Neutrophil (primary cell): ENCODE data around the gene LINGO3.

Experiments used
- H3K27ac ChIP-seq: fragments of 200-600 bp; sonication (generic); 2 replicates; pipeline ENCODE4 v1.5.1; 2016; ENCODE audit warnings: mild to moderate bottlenecking, moderate library complexity
- H3K27me3 ChIP-seq: fragments of 200-600 bp; sonication (generic); 2 replicates; pipeline ENCODE4 v1.6.0; 2016; ENCODE audit warnings: mild to moderate bottlenecking
- H3K36me3 ChIP-seq: fragments of 200-600 bp; sonication (generic); 2 replicates; pipeline ENCODE4 v1.5.1; 2017
- H3K4me1 ChIP-seq, 2 experiments: fragments of 200-600 bp in 1 of 2; sonication (generic) in 1 of 2; 1 replicate in 1 of 2; 2 replicates in 1 of 2; pipeline versions ENCODE4 v1.5.1 to v1.6.1; 2013 to 2016; ENCODE audit warnings: low read depth in 1 of 2, low read length in 1 of 2, mild to moderate bottlenecking in 1 of 2, moderate library complexity in 1 of 2; ENCODE audit not compliant: control insufficient read depth in 1 of 2, insufficient read depth in 1 of 2
- H3K4me3 ChIP-seq, 2 experiments: fragments of 200-600 bp in 1 of 2; sonication (generic) in 1 of 2; 1 replicate in 1 of 2; 2 replicates in 1 of 2; pipeline ENCODE4 v1.5.1; 2013 to 2016; ENCODE audit warnings: low read depth in 1 of 2, low read length in 1 of 2, mild to moderate bottlenecking in 1 of 2, moderate library complexity in 1 of 2
- H3K9me3 ChIP-seq: fragments of 200-600 bp; sonication (generic); 2 replicates; pipeline ENCODE4 v1.5.1; 2016
- CTCF ChIP-seq: fragments of 200-600 bp; sonication (generic); IDR thresholded peaks from 2 replicates; pipeline ENCODE4 v1.5.1; 2016; ENCODE audit warnings: antibody characterized with exemption

The LINGO3 gene

GRCh38 chr19:2305452-2306280 is 2.3 kb downstream of the LINGO3 start:
- no peak for TF ChIP-seq CTCF
- H3K4me1 ChIP-seq, result peaks cover 31 to 51% of the 10 kb centered on the region in 2 experiments
- H3K27ac ChIP-seq, result no peak overlapping the region
- no peak overlapping the region for H3K4me3 ChIP-seq
- H3K9me3 ChIP-seq, result no peaks in the 10 kb centered on the region
- peaks cover 85% of the 10 kb centered on the region for H3K27me3 ChIP-seq
- no peaks in the 10 kb centered on the region for H3K36me3 ChIP-seq

GRCh38 chr19:2303211-2303798 is 4.6 kb downstream of the LINGO3 start:
- Histone ChIP-seq H3K36me3 (peaks cover 8% of the 10 kb centered on the region), H3K27ac (no peak overlapping the region), H3K27me3 (peaks cover 61% of the 10 kb centered on the region), H3K4me1 (peaks cover 21 to 48% of the 10 kb centered on the region in 2 experiments), H3K9me3 (no peaks in the 10 kb centered on the region), H3K4me3 (peak overlapping the region in 1 of 2 experiments; percentile 49)
- no peak for TF ChIP-seq CTCF

GRCh38 chr19:2302319-2303210 is 5.4 kb downstream of the LINGO3 start:
- Histone ChIP-seq H3K9me3 (no peaks in the 10 kb centered on the region), H3K27ac (peak overlapping the region; percentile 54), H3K4me1 (peaks cover 18 to 42% of the 10 kb centered on the region in 2 experiments), H3K4me3 (peak overlapping the region; percentile 34 to 49), H3K36me3 (peaks cover 8% of the 10 kb centered on the region), H3K27me3 (peaks cover 55% of the 10 kb centered on the region)
- TF ChIP-seq CTCF, result no peak

- H3K9me3 ChIP-seq, result no peaks in the 10 kb centered on the region
- TF ChIP-seq CTCF, result no peak
- H3K4me3 ChIP-seq, result no peak overlapping the region
- peaks cover 18% of the 10 kb centered on the region for H3K36me3 ChIP-seq
- peaks cover 35% of the 10 kb centered on the region for H3K27me3 ChIP-seq
- peaks cover 22 to 46% of the 10 kb centered on the region in 2 experiments for H3K4me1 ChIP-seq
- H3K27ac ChIP-seq, result peak overlapping the region; percentile 8
Observed at GRCh38 chr19:2300533-2300932, 7.4 kb downstream of the LINGO3 start.

- peak overlapping the region in 1 of 2 experiments; percentile 95 for H3K4me3 ChIP-seq
- H3K27me3 ChIP-seq, result no peaks in the 10 kb centered on the region
- no peaks in the 10 kb centered on the region for H3K9me3 ChIP-seq
- H3K36me3 ChIP-seq, result peaks cover 58% of the 10 kb centered on the region
- TF ChIP-seq CTCF, result no peak
- H3K27ac ChIP-seq, result peak overlapping the region; percentile 70
- peaks cover 43 to 63% of the 10 kb centered on the region in 2 experiments for H3K4me1 ChIP-seq
Observed at GRCh38 chr19:2296141-2296540, 11.8 kb downstream of the LINGO3 start.
